Effector memory CD4-positive, alpha-beta T cell (primary cell): Measurements from ENCODE around the gene BRICD5.

Experiments
- DNase-seq, 3 donors: peaks; one replicate each; pipeline ENCODE4 v3.0.0-alpha.2; 2020
- H3K27ac ChIP-seq: 2 replicates; pipeline ENCODE4 v1.7.0; 2013; ENCODE audit warnings: mild to moderate bottlenecking, low read length, moderate library complexity; ENCODE audit not compliant: insufficient read depth, poor library complexity, severe bottlenecking
- H3K27me3 ChIP-seq: replicated peaks from 2 replicates; pipeline ENCODE4 v1.7.0; 2013; ENCODE audit warnings: mild to moderate bottlenecking, low read length; ENCODE audit not compliant: insufficient read depth, control insufficient read depth, poor library complexity, severe bottlenecking
- H3K36me3 ChIP-seq: 2 replicates; pipeline ENCODE4 v1.7.0; 2013; ENCODE audit warnings: mild to moderate bottlenecking, low read length, moderate library complexity; ENCODE audit not compliant: control insufficient read depth, insufficient read depth
- H3K4me1 ChIP-seq: 2 replicates; pipeline ENCODE4 v1.7.0; 2013; ENCODE audit warnings: low read length, mild to moderate bottlenecking; ENCODE audit not compliant: control insufficient read depth, insufficient read depth, poor library complexity, severe bottlenecking
- H3K4me3 ChIP-seq: 2 replicates; pipeline ENCODE4 v1.7.0; 2013; ENCODE audit warnings: low read length, low read depth, mild to moderate bottlenecking; ENCODE audit not compliant: insufficient read depth, poor library complexity, severe bottlenecking
- H3K9me3 ChIP-seq: 2 replicates; pipeline ENCODE4 v1.7.0; 2013; ENCODE audit warnings: mild to moderate bottlenecking, low read length, moderate library complexity; ENCODE audit not compliant: control insufficient read depth

BRICD5 gene

GRCh38 chr16:2223221-2223941 lies 12.7 kb upstream of the BRICD5 start, which contains the start of gene E4F1:
E4F1 (plus strand) TSS chr16:2223591; CDS start chr16:2223614, 23 bp downstream.
- H3K4me3 ChIP-seq: peak within 1 kb of the TSS; percentile 95
- H3K27ac ChIP-seq: peak within 1 kb of the TSS; percentile 84
- no peaks in the 10 kb centered on the region for H3K9me3 ChIP-seq
- H3K27me3 ChIP-seq: no peaks in the 10 kb centered on the region
- DNase-seq: peak; percentile 98 to 99 (median 99)
- H3K36me3 ChIP-seq: peaks cover 3% of the 10 kb centered on the region
- H3K4me1 ChIP-seq: peaks cover 6% of the 10 kb centered on the region

GRCh38 chr16:2216330-2216729 lies 5.7 kb upstream of the BRICD5 start:
- no peaks in the 10 kb centered on the region for H3K9me3 ChIP-seq
- H3K27me3 ChIP-seq: no peaks in the 10 kb centered on the region
- H3K4me3 ChIP-seq: no peak overlapping the region
- DNase-seq: no peak
- H3K36me3 ChIP-seq: no peaks in the 10 kb centered on the region
- H3K27ac ChIP-seq: no peak overlapping the region
- peaks cover 14% of the 10 kb centered on the region for H3K4me1 ChIP-seq

- Histone ChIP-seq H3K4me3 (peak within 1 kb of the TSS; percentile 80), H3K27me3 (no peaks in the 10 kb centered on the region), H3K27ac (peak within 1 kb of the TSS; percentile 78), H3K9me3 (no peaks in the 10 kb centered on the region), H3K4me1 (peaks cover 14% of the 10 kb centered on the region), H3K36me3 (no peaks in the 10 kb centered on the region)
- DNase-seq: no peak
Measured at GRCh38 chr16:2214719-2214968, 4.0 kb upstream of the BRICD5 start, which contains the start of gene PGP. PGP (minus strand) TSS chr16:2214840; CDS start chr16:2214777, 63 bp downstream.

GRCh38 chr16:2213817-2214718 lies 3.4 kb upstream of the BRICD5 start:
- Histone ChIP-seq H3K27me3 (no peaks in the 10 kb centered on the region), H3K4me3 (peak overlapping the region; percentile 58), H3K27ac (peak overlapping the region; percentile 51), H3K9me3 (no peaks in the 10 kb centered on the region), H3K36me3 (peaks cover 1% of the 10 kb centered on the region), H3K4me1 (peaks cover 14% of the 10 kb centered on the region)
- DNase-seq: no peak

GRCh38 chr16:2212362-2213324 lies 2.0 kb upstream of the BRICD5 start:
- Histone ChIP-seq H3K9me3 (no peaks in the 10 kb centered on the region), H3K27me3 (no peaks in the 10 kb centered on the region), H3K27ac (no peak overlapping the region), H3K4me1 (peaks cover 14% of the 10 kb centered on the region), H3K4me3 (no peak overlapping the region), H3K36me3 (peaks cover 14% of the 10 kb centered on the region)
- DNase-seq: no peak

GRCh38 chr16:2211923-2212347 lies 1.3 kb upstream of the BRICD5 start:
- Histone ChIP-seq H3K4me3 (no peak overlapping the region), H3K27ac (no peak overlapping the region), H3K4me1 (peaks cover 14% of the 10 kb centered on the region), H3K9me3 (no peaks in the 10 kb centered on the region), H3K36me3 (peaks cover 20% of the 10 kb centered on the region), H3K27me3 (no peaks in the 10 kb centered on the region)
- DNase-seq: no peak

GRCh38 chr16:2210009-2210332 lies 692 bp downstream of the BRICD5 start:
- Histone ChIP-seq H3K4me3 (no peak overlapping the region), H3K4me1 (peaks cover 29% of the 10 kb centered on the region), H3K27me3 (no peaks in the 10 kb centered on the region), H3K9me3 (no peaks in the 10 kb centered on the region), H3K27ac (no peak overlapping the region), H3K36me3 (peaks cover 21% of the 10 kb centered on the region)
- no peak for DNase-seq

- no peaks in the 10 kb centered on the region for H3K9me3 ChIP-seq
- H3K36me3 ChIP-seq: peaks cover 21% of the 10 kb centered on the region
- H3K4me1 ChIP-seq: peaks cover 34% of the 10 kb centered on the region
- H3K27me3 ChIP-seq: no peaks in the 10 kb centered on the region
- H3K4me3 ChIP-seq: no peak overlapping the region
- no peak overlapping the region for H3K27ac ChIP-seq
- DNase-seq: no peak
Measured at GRCh38 chr16:2209258-2210008, 1.2 kb downstream of the BRICD5 start.

- H3K27ac ChIP-seq: no peak overlapping the region
- peaks cover 21% of the 10 kb centered on the region for H3K36me3 ChIP-seq
- no peak overlapping the region for H3K4me3 ChIP-seq
- DNase-seq: no peak
- H3K9me3 ChIP-seq: no peaks in the 10 kb centered on the region
- H3K4me1 ChIP-seq: peaks cover 33% of the 10 kb centered on the region
- no peaks in the 10 kb centered on the region for H3K27me3 ChIP-seq
Measured at GRCh38 chr16:2208772-2209171, 1.9 kb downstream of the BRICD5 start.
